CD4-positive, alpha-beta T cell treated with Interleukin-15 for 4 hours (primary cell): ENCODE measurements around the gene RNF40.
A peak's percentile ranks its signal among the peaks of the same experiment; 100 is the strongest.

Experiments used
- DNase-seq: peaks from one replicate; pipeline ENCODE4 v3.0.0-alpha.2; 2020; ENCODE audit warnings: low spot score

The RNF40 gene

GRCh38 chr16:30762991-30763725, 1.0 kb downstream of the RNF40 start:
- DNase-seq, result no peak

GRCh38 chr16:30764086-30764485, 2.0 kb downstream of the RNF40 start:
- no peak for DNase-seq

- DNase-seq, result no peak
Observed at GRCh38 chr16:30764816-30765465, 2.8 kb downstream of the RNF40 start.

GRCh38 chr16:30766206-30766932, 4.2 kb downstream of the RNF40 start:
- DNase-seq, result no peak

- DNase-seq, result no peak
Observed at GRCh38 chr16:30766933-30767284, 4.8 kb downstream of the RNF40 start.

- peak; percentile 52 for DNase-seq
Observed at GRCh38 chr16:30767767-30768465, 5.8 kb downstream of the RNF40 start.

- DNase-seq, result no peak
Observed at GRCh38 chr16:30768583-30769181, 6.6 kb downstream of the RNF40 start.

GRCh38 chr16:30769379-30770089, 7.4 kb downstream of the RNF40 start:
- DNase-seq, result no peak

- DNase-seq, result no peak
Observed at GRCh38 chr16:30771726-30772125, 9.6 kb downstream of the RNF40 start.

GRCh38 chr16:30773826-30774225, 11.7 kb downstream of the RNF40 start:
- no peak for DNase-seq

- no peak for DNase-seq
Observed at GRCh38 chr16:30774367-30775130, 12.4 kb downstream of the RNF40 start.

- DNase-seq, result no peak
Observed at GRCh38 chr16:30775131-30775391, 12.9 kb downstream of the RNF40 start.

- DNase-seq, result peak; percentile 43
Observed at GRCh38 chr16:30775392-30776188, 13.5 kb downstream of the RNF40 start.

- DNase-seq, result no peak
Observed at GRCh38 chr16:30777591-30778297, 15.6 kb downstream of the RNF40 start.

- no peak for DNase-seq
Observed at GRCh38 chr16:30778549-30779244, 16.6 kb downstream of the RNF40 start.

GRCh38 chr16:30779596-30779995, 17.5 kb downstream of the RNF40 start:
- DNase-seq, result no peak

- no peak for DNase-seq
Observed at GRCh38 chr16:30780021-30780420, 17.9 kb downstream of the RNF40 start.

- DNase-seq, result no peak
Observed at GRCh38 chr16:30780549-30780948, 18.4 kb downstream of the RNF40 start.
